NCI-H187 (cell line): ENCODE data around the gene YJEFN3.

Experiments
- DNase-seq, 2 experiments: peaks; one replicate each; lab custom pipeline; 2025; lab: John Stamatoyannopoulos, UW

The YJEFN3 gene

GRCh38 chr19:19523177-19523576, 5.5 kb upstream of the YJEFN3 start:
- DNase-seq, result no peak

GRCh38 chr19:19524053-19524452, 4.7 kb upstream of the YJEFN3 start:
- no peak for DNase-seq

- DNase-seq, result no peak
Measured at GRCh38 chr19:19525611-19526380, 2.9 kb upstream of the YJEFN3 start.

DNA sequence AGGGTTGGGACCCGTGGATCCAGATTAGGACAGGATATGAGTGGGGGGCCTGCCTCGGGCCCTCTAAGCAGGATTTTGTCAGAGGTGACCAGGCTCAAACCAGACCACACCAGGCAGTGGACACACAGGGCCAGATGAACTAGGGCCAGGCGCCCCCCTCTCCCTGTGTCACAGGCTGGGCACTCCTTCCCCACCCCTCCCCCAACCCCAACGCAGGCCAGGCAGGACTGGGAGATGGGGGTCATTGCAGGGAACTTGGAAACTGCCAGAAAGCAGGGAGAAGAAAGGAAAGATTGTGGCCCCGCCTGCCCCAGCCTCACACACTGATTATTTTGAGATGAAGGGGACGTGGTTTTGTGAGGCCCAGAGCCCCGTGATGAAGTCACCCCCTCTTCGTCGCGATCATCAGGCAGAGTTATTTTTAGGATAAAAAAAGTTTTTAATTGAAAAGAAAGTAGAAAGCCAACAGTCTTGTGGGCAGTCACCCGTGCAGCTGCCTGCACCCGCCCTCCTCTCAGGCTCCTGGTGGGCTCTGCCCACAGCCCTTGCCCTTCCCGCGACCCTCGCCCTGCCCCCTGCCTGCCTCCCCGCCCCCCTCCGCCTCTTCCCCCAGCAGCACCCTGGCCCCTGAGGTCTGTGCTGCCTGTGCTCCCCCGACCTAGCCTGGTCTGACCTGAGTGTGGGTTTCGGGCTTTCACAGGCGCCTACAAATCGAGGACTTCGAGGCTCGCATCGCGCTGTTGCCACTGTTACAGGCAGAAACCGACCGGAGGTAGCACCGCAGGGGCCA, 1.9 kb upstream of the YJEFN3 start:
- no peak for DNase-seq

- DNase-seq, result no peak
Measured at GRCh38 chr19:19527371-19527656, 1.4 kb upstream of the YJEFN3 start.

GRCh38 chr19:19527674-19528625, 761 bp upstream of the YJEFN3 start:
- DNase-seq, result no peak

DNA sequence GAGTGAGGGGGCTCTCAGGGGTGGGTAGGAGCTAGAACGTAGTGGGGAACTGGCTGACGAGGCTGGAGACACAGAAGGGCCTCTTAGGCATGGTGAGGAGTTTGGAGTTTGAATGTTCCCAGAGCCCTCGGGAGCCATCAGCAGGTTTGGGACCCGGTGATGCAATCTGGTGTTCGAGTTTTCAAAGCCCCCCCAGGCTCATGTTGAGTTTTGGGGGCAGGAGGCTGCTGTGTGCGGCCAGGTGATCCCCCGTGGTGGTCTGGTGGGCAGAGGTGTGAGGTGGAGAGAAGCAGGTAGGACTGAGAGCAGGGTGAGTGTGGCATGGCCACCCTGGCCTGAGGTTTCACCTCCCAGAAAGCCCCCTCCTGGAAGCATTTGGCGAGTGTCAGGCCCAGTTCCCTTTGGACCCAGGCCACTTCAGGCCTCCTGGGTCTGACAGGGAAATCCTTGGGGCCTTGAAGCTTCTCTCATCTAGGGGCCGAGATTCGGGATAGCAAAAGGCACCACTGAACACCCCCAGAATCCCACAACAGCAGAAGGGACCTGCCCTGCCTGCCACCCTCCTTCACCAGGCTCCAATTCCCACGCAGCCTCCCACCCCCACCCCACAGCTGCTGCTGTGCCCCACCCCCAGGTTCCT, 1.2 kb downstream of the YJEFN3 start:
- DNase-seq, result no peak

DNA sequence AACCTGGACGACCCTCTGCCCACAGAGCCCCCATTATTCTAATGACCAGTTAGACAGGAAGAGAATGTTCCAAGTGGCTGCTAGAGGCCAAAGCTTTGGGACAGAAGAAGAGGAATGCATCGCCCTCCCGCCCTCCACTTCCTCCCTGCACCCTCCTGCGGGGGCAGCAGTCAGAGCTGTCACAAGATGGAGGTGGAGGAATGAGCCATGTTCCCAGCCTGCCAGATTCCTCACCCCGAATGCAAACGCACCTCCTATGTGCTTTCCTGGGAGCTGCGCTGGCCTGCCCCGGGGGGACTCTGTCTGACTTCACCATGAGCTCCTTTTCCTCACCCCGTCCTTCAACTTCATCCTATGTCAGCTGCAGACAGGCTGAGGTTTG, 1.7 kb downstream of the YJEFN3 start:
- DNase-seq, result no peak

GRCh38 chr19:19530889-19531288, 2.2 kb downstream of the YJEFN3 start:
- no peak for DNase-seq

GRCh38 chr19:19531951-19532805, 3.5 kb downstream of the YJEFN3 start:
- peak in 1 of 2 experiments; percentile 4 for DNase-seq

GRCh38 chr19:19532806-19533701, 4.3 kb downstream of the YJEFN3 start:
- no peak for DNase-seq

DNA sequence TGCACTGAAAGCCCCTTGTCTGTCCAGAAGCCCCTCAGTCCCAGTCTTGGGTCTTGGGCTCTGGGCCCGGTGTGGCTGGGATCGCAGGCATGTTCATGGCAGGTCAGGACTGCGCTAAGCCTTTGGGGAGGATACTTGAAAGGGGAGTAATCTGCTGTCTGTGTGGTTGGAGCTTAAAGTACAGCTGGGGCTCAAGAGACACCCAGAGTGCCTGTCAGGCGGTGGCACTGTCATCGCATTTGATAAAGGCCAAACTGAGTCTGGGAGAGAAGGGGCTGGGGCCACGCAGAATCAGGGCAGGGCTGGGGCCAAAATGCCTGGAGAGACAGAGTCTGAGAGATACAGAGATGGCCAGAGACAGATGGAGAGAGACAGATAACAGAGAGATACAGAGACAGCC, 5.1 kb downstream of the YJEFN3 start:
- no peak for DNase-seq

GRCh38 chr19:19534556-19535265, 6.0 kb downstream of the YJEFN3 start:
- DNase-seq, result no peak

GRCh38 chr19:19535311-19536191, 6.8 kb downstream of the YJEFN3 start:
- DNase-seq, result no peak

DNA sequence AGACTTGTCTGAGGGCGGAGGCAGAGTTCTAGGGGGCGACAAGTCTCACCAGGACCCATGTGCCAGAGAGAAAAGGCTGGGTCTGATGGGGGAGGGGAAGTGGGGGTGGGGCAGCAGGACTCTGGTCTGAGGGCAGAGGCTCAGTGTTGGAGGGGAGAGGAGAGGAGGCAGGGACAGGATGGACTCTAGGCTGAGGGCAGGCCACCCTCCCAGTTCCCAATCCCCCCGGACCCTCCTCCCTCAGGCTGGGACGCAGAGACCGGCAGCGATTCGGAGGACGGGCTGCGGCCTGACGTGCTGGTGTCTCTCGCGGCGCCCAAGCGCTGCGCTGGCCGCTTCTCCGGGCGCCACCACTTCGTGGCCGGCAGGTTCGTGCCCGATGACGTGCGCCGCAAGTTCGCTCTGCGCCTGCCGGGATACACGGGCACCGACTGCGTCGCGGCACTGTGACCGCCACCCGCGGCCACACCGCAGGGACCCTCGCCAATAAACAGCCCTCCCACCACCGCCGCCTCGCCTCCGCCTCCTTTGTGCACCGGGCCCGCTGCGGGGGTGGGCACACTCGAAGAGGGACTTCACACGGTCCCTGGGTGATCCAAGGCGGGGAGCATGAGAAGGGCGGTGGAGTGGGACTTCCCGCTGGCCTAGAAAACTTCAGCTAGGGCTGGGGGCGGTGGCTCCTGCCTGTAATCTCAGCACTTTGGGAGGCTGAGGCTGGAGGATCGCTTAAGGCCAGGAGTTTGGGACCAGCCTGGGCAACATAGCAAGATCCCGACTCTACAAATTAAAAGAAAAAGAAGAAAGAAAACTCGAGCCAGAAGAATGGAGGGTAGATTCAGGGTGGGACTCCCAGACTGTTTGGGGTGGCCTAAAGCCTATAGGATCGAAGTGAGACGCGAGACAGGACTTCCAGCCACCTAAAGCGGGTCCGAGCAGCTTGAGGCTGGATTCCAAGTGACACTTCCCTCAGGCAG, 8.7 kb downstream of the YJEFN3 start:
- no peak for DNase-seq

DNA sequence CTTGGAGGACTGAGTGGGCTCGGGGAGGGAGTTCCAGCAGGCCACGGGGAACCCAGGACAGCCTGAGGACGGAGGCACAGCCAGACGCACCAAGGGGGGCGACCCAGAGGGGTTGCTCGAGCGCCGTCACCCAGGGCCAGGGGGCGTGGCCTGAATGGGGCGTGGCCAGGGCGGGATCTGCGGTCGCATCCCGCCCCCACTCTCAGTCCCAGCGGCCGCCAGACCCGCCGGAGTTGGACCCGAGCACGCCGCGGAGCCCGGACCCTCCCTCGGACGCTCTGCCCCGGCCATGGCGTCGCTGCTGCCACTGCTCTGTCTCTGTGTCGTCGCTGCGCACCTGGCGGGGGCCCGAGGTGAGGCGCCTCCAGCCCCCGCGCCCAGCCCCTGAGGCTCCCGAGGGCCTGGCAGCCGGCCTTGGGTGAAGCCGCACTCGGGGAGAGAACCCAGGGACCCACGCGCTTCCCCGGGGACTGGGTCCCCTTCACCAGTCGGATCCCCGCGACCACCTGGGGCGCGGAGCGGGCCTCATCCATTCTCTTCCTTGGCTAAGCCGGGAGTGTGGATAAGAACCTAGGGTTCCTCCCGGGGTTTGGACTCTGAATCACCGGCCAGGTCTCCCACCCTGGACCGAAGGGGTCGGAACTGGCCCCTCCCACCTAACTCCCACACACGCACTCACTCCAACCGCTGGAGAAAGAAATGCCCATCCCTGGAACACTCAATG, 9.5 kb downstream of the YJEFN3 start, which contains the start of gene CILP2:
Gene CILP2, plus strand, starts transcription at position 205 of the 724 bp plus-strand sequence. Its CDS starts 85 bp downstream, at position 290.
- DNase-seq, result no peak
